HFFc6 (cell line): ENCODE measurements around the gene SAP30. TPM values are rescaled to one million over a fixed set of nuclear protein-coding genes. Genes with fewer than 3 reads are reported as not detected.

Source experiments
- DNase-seq: peaks from one replicate; pipeline ENCODE4 v3.0.0-alpha.2; 2018
- H3K27ac Mint-ChIP-seq: 2 replicates; pipeline ENCODE4 v1.8.0; 2020; ENCODE audit warnings: mild to moderate bottlenecking, mixed read lengths
- H3K27me3 Mint-ChIP-seq: 2 replicates; pipeline ENCODE4 v1.8.0; 2021; ENCODE audit warnings: mild to moderate bottlenecking, moderate library complexity, mixed read lengths; ENCODE audit not compliant: insufficient read depth
- H3K36me3 Mint-ChIP-seq: 2 replicates; pipeline ENCODE4 v1.8.0; 2021; ENCODE audit warnings: low read depth, mixed read lengths
- H3K4me1 Mint-ChIP-seq: 2 replicates; pipeline ENCODE4 v1.8.0; 2020; ENCODE audit warnings: low read depth, mixed read lengths
- H3K4me3 Mint-ChIP-seq: 2 replicates; pipeline ENCODE4 v1.8.0; 2020; ENCODE audit warnings: mild to moderate bottlenecking, moderate library complexity, mixed read lengths
- H3K9me3 Mint-ChIP-seq: 2 replicates; pipeline ENCODE4 v1.8.0; 2020; ENCODE audit warnings: mild to moderate bottlenecking, mixed read lengths
- total RNA-seq, 6 experiments: library from RNA; stranded (reverse); fragmentation: NEBNext Ultra II Directional; extraction: Animal tissue kit (Norgen Biotek cat#: 25700); gene quantifications; 2 replicates in 1 of 6; 3 replicates in 5 of 6; pipeline ENCODE4 v1.2.3, GENCODE V29; 2021
- TF ChIP-seq, protein P1 (sequence below): fragments of 200-600 bp; sonication (generic); IDR thresholded peaks from 2 replicates; pipeline ENCODE4 v1.5.0; 2021; ENCODE audit warnings: antibody characterized with exemption, mild to moderate bottlenecking

SAP30 gene
- total RNA-seq, 6 experiments from 2014 or later = 9.3 to 17.0 (median 14.2) TPM

DNA sequence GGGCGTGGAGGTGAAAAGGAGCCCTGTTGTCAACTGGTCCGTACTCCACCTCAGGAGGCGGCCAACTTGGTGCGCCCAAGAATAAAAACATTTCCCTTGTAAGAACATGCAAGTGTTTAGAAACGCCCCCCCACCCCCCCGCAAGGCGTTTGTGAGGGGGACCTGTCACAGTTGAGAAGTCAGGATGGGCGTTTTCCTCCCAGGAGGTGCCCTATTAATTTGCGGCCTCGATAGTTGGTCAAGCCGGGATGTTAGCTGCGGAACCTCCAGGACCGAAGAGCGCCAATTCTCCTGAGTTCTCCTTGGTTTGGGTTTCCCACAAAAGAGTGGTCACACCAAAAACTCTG, 651 bp upstream of the SAP30 start:
- 0 out of 2 replicates have a peak, but pooled peaks cover 4% of the 10 kb centered on the region for H3K36me3 Mint-ChIP-seq
- peak overlapping the region; percentile 97 for H3K27ac Mint-ChIP-seq
- H3K4me3 Mint-ChIP-seq = peak overlapping the region; percentile 99
- no peak for DNase-seq
- TF ChIP-seq, protein P1, sequence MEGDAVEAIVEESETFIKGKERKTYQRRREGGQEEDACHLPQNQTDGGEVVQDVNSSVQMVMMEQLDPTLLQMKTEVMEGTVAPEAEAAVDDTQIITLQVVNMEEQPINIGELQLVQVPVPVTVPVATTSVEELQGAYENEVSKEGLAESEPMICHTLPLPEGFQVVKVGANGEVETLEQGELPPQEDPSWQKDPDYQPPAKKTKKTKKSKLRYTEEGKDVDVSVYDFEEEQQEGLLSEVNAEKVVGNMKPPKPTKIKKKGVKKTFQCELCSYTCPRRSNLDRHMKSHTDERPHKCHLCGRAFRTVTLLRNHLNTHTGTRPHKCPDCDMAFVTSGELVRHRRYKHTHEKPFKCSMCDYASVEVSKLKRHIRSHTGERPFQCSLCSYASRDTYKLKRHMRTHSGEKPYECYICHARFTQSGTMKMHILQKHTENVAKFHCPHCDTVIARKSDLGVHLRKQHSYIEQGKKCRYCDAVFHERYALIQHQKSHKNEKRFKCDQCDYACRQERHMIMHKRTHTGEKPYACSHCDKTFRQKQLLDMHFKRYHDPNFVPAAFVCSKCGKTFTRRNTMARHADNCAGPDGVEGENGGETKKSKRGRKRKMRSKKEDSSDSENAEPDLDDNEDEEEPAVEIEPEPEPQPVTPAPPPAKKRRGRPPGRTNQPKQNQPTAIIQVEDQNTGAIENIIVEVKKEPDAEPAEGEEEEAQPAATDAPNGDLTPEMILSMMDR = no peak
- no peaks in the 10 kb centered on the region for H3K9me3 Mint-ChIP-seq
- peaks cover 29% of the 10 kb centered on the region for H3K4me1 Mint-ChIP-seq
- peaks cover 1% of the 10 kb centered on the region for H3K27me3 Mint-ChIP-seq

DNA sequence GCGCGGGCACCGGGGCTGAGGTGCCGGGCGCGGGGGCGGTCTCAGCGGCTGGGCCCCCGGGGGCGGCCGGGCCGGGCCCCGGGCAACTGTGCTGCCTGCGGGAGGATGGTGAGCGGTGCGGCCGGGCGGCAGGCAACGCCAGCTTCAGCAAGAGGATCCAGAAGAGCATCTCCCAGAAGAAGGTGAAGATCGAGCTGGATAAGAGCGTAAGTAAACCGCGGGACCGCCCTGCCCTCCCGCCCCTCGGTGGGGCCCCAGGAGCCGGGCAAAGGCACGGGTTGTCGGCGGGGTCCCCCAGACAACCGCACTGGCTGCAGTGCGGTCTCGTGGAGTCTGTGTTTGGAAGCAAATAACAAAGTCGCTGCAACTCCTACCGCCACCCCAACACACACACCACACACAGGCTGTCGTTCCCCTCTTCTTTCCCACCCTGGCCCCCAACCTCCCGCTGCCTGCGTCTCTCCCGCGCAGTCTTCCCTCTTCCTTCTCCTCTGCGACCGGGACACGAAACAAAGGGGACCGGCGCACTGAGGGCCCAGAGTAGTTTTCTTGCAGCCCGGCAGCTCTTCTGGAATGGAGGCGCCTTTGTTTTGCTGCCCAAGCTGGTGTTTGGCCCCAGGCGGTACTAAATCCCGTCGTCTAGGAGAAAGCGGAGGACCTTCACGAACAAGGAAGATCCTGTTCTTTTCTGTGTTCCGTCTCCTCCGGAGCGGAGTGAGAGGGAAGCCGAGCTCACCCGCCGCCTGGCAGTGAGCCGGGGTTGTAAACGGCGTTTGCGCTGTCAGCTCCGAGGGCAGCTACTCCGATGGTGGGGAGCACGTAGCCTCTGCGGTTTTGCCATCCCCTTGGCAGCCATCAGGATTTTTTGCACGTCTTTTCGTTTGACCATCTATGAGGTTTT, 788 bp downstream of the SAP30 start:
- peak overlapping the region; percentile 82 for H3K27ac Mint-ChIP-seq
- TF ChIP-seq, protein P1 = no peak
- peak overlapping the region; percentile 99 for H3K4me3 Mint-ChIP-seq
- peaks cover 29% of the 10 kb centered on the region for H3K4me1 Mint-ChIP-seq
- no peaks in the 10 kb centered on the region for H3K9me3 Mint-ChIP-seq
- DNase-seq = peak; percentile 72
- 0 out of 2 replicates have a peak, but pooled peaks cover 4% of the 10 kb centered on the region for H3K36me3 Mint-ChIP-seq
- H3K27me3 Mint-ChIP-seq = peaks cover 1% of the 10 kb centered on the region

DNA sequence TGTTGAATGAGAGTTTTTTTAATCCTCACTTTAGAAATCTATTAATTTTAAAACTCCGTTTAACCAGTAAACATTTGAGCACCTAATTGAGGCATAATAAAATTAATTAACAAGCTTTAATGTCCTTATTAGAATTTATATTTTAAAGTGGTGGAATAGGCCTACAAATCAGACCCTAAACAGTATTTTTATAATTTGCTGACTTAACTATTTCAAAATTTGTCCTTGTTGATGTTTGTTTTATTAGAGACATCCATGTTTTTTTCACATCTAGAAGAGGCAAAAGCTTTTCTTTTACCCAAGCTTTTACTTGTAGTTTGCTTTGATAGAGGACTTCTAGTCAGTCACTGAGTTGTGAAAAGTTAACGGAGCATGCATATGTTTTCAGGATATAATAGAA, 3.8 kb downstream of the SAP30 start:
- Mint-ChIP-seq H3K27ac (no peak overlapping the region), H3K4me3 (no peak overlapping the region), H3K9me3 (no peaks in the 10 kb centered on the region)

DNA sequence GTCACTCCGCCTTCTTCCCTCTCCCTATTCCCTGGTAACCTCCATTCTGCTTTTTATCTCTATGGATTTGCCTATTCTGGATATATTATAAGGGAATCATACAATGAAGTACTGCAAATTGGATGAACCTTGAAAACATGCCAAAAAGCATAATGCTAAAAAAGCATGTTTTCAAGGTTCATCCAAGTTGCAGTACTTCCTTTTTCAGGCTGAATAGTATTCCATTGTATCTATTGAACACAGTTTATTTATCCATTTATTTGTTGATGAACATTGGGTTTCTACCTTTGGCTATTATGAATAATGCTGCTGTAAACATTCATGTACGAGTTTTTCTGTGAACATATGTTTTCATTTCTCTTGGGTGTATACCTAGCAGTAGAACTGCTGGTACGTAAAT, 9.2 kb downstream of the SAP30 start:
- Mint-ChIP-seq H3K4me3 (no peak overlapping the region), H3K4me1 (no peaks in the 10 kb centered on the region), H3K9me3 (no peaks in the 10 kb centered on the region), H3K36me3 (no peaks in the 10 kb centered on the region), H3K27me3 (no peaks in the 10 kb centered on the region), H3K27ac (no peak overlapping the region)
- TF ChIP-seq, protein P1 = no peak
- DNase-seq = no peak

More for the DNA sequence above, 3.8 kb downstream of the SAP30 start:
- H3K27me3 Mint-ChIP-seq = peaks cover 1% of the 10 kb centered on the region
- peaks cover 12% of the 10 kb centered on the region for H3K4me1 Mint-ChIP-seq
- TF ChIP-seq, protein P1 = no peak
- DNase-seq = no peak
- 0 out of 2 replicates have a peak, but pooled peaks cover 4% of the 10 kb centered on the region for H3K36me3 Mint-ChIP-seq

DNA sequence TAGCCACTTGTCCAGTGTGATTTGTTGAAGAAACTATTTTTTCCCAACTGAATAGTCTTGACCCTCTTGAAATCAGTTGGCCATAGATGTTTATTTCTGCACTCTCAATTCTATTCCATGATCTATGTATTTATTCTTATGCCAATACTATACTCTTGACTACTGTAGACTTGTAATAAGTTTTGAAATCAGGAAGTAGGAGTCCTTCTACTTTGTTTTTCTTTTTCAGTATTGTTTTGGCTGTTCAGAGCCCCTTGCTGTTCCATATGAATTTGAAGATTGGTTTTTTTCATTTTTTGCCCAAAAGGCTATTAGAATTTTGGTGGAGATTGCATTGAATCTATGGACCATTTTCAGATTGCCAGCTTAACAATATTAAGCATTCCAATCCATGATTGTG, 10.2 kb downstream of the SAP30 start:
- no peaks in the 10 kb centered on the region for H3K27me3 Mint-ChIP-seq
- TF ChIP-seq, protein P1 = no peak
- H3K4me1 Mint-ChIP-seq = no peaks in the 10 kb centered on the region
- no peak for DNase-seq
- H3K36me3 Mint-ChIP-seq = no peaks in the 10 kb centered on the region
- H3K9me3 Mint-ChIP-seq = no peaks in the 10 kb centered on the region
- no peak overlapping the region for H3K27ac Mint-ChIP-seq
- no peak overlapping the region for H3K4me3 Mint-ChIP-seq
